SU-DHL-6 (cell line): ENCODE measurements around the gene NSMCE1.
A peak's percentile ranks its signal among the peaks of the same experiment; 100 is the strongest.

ENCODE experiments used
- H2AFZ ChIP-seq: fragments of 200-600 bp; sonication (generic); 2 replicates; pipeline ENCODE4 v1.6.1; 2014; ENCODE audit warnings: low read depth, mild to moderate bottlenecking, moderate library complexity, mixed read lengths, antibody characterized with exemption, low read length; ENCODE audit not compliant: severe bottlenecking
- H3F3A ChIP-seq: fragments of 200-600 bp; shearing (Covaris generic); 2 replicates; pipeline ENCODE4 v1.6.0; 2016; ENCODE audit warnings: antibody characterized with exemption, mild to moderate bottlenecking; ENCODE audit not compliant: insufficient read depth
- H3K27ac ChIP-seq: fragments of 200-600 bp; sonication (generic); 2 replicates; pipeline ENCODE4 v1.5.1; 2016; ENCODE audit warnings: low read depth, mild to moderate bottlenecking, low read length, moderate library complexity, mixed read lengths
- H3K27me3 ChIP-seq: fragments of 200-600 bp; sonication (generic), shearing (Covaris generic); 2 replicates; pipeline ENCODE4 v1.6.0; 2014; ENCODE audit warnings: mild to moderate bottlenecking, low read length
- H3K36me3 ChIP-seq: fragments of 200-600 bp; sonication (generic); 2 replicates; pipeline ENCODE4 v1.6.1; 2014; ENCODE audit warnings: mild to moderate bottlenecking, low read length, mixed read lengths
- H3K4me2 ChIP-seq: fragments of 300-600, 200-600 bp; shearing (Covaris generic), sonication (generic); 2 replicates; pipeline ENCODE4 v1.6.0; 2014; ENCODE audit warnings: low read length, low read depth, mild to moderate bottlenecking; ENCODE audit not compliant: poor library complexity, severe bottlenecking
- H3K4me3 ChIP-seq: fragments of 200-600 bp; sonication (generic); 2 replicates; pipeline ENCODE4 v1.5.1; 2014; ENCODE audit warnings: antibody characterized with exemption, low read length, mild to moderate bottlenecking, mixed read lengths; ENCODE audit not compliant: insufficient read depth, poor library complexity, severe bottlenecking
- H3K79me2 ChIP-seq: fragments of 200-600 bp; sonication (generic); 2 replicates; pipeline ENCODE4 v1.6.1; 2014; ENCODE audit warnings: mild to moderate bottlenecking, low read length, moderate library complexity; ENCODE audit not compliant: insufficient read depth
- H3K9ac ChIP-seq: fragments of 200-600 bp; sonication (generic); 2 replicates; pipeline ENCODE4 v1.7.0; 2014; ENCODE audit warnings: mild to moderate bottlenecking, low read length
- H3K9me2 ChIP-seq: fragments of 200-600 bp; sonication (generic); replicated peaks from 2 replicates; pipeline ENCODE4 v1.6.1; 2014; ENCODE audit warnings: low read length; ENCODE audit not compliant: insufficient read depth
- H3K9me3 ChIP-seq: fragments of 200-600 bp; sonication (generic); 2 replicates; pipeline ENCODE4 v1.6.1; 2014; ENCODE audit warnings: low read length, mixed read lengths; ENCODE audit not compliant: insufficient read depth
- H4K20me1 ChIP-seq: fragments of 200-600 bp; sonication (generic); 2 replicates; pipeline ENCODE4 v1.6.1; 2014; ENCODE audit warnings: low read depth, mild to moderate bottlenecking, antibody characterized with exemption, low read length, moderate library complexity, mixed read lengths
- EZH2phosphoT487 ChIP-seq: fragments of 200-600 bp; sonication (generic), shearing (Covaris generic); conservative IDR thresholded peaks from 2 replicates; pipeline ENCODE4 v1.6.1; 2018; ENCODE audit warnings: mild to moderate bottlenecking, antibody characterized with exemption, low read length, moderate library complexity, mixed read lengths
- TF ChIP-seq, protein P1 (sequence below): fragments of 200-600 bp; sonication (generic); IDR thresholded peaks from one replicate; pipeline ENCODE4 v1.5.1; 2017; ENCODE audit warnings: antibody characterized with exemption, mild to moderate bottlenecking, low read length, moderate library complexity; ENCODE audit not compliant: insufficient read depth, poor library complexity, severe bottlenecking

NSMCE1 gene

GRCh38 chr16:27316038-27316680, 47.6 kb upstream of the NSMCE1 start:
- Histone ChIP-seq H4K20me1 (peaks cover 9% of the 10 kb centered on the region; the same call in 1 of the 2 replicates), H3F3A (peaks cover 28% of the 10 kb centered on the region), H3K9me2 (no peaks in the 10 kb centered on the region), H3K9me3 (no peaks in the 10 kb centered on the region), H3K27ac (peak overlapping the region; percentile 74), H2AFZ (no peak overlapping the region), H3K4me3 (peak overlapping the region; percentile 77), H3K27me3 (no peaks in the 10 kb centered on the region), H3K36me3 (no peaks in the 10 kb centered on the region), H3K9ac (peak overlapping the region; percentile 93), H3K79me2 (peaks cover 73% of the 10 kb centered on the region), H3K4me2 (peak overlapping the region; percentile 88)
- TF ChIP-seq EZH2phosphoT487 = no peak
- TF ChIP-seq, protein P1, sequence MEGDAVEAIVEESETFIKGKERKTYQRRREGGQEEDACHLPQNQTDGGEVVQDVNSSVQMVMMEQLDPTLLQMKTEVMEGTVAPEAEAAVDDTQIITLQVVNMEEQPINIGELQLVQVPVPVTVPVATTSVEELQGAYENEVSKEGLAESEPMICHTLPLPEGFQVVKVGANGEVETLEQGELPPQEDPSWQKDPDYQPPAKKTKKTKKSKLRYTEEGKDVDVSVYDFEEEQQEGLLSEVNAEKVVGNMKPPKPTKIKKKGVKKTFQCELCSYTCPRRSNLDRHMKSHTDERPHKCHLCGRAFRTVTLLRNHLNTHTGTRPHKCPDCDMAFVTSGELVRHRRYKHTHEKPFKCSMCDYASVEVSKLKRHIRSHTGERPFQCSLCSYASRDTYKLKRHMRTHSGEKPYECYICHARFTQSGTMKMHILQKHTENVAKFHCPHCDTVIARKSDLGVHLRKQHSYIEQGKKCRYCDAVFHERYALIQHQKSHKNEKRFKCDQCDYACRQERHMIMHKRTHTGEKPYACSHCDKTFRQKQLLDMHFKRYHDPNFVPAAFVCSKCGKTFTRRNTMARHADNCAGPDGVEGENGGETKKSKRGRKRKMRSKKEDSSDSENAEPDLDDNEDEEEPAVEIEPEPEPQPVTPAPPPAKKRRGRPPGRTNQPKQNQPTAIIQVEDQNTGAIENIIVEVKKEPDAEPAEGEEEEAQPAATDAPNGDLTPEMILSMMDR = no peak

DNA sequence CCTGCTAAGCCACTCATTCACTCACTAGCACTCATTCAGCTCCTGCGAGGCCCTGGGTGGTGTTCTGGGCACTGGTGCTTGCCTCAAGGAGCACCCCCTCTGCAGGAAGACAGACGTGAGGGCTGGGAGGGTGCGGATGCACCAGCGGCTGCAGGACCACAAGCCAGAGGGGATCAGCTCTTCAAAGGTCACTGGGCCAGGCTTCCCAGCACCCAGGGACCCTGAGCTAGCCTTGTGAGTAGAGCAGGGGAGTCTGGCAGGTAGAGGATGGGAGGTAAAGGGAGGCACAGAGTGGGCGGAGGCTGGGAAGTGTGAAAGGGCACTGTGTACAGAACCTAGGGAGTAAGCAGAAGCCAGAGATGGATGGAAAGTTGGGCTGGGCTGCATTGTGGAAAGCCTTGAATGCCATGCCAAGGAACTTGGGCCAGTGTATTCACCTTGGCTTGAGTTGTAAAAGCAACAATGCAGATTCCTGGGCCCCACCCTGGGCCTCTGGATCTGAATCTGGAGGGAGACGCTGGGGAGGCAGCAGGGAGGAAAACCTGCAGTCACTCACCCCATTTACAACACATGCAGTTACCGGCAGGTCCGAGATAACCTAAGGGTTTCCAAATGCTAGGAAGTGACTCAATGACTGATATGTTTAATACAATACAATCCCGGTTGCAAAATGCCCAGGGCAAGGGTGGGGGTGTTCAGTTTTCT, 46.9 kb upstream of the NSMCE1 start:
- Histone ChIP-seq H3K79me2 (peaks cover 66% of the 10 kb centered on the region), H3K27ac (peak overlapping the region; percentile 74), H3K9me2 (no peaks in the 10 kb centered on the region), H3K9me3 (no peaks in the 10 kb centered on the region), H4K20me1 (peaks cover 6% of the 10 kb centered on the region; the same call in 1 of the 2 replicates), H3K27me3 (no peaks in the 10 kb centered on the region), H2AFZ (no peak overlapping the region), H3K36me3 (no peaks in the 10 kb centered on the region), H3K4me3 (peak overlapping the region; percentile 77), H3K9ac (peak overlapping the region; percentile 93), H3K4me2 (peak overlapping the region; percentile 88), H3F3A (peaks cover 28% of the 10 kb centered on the region)
- TF ChIP-seq, protein P1 = no peak
- no peak for TF ChIP-seq EZH2phosphoT487

GRCh38 chr16:27314986-27315332, 46.4 kb upstream of the NSMCE1 start:
- Histone ChIP-seq H3K9me3 (no peaks in the 10 kb centered on the region), H3K4me2 (peak overlapping the region; percentile 88), H3K79me2 (peaks cover 61% of the 10 kb centered on the region), H3K36me3 (no peaks in the 10 kb centered on the region), H2AFZ (no peak overlapping the region), H3K9me2 (no peaks in the 10 kb centered on the region), H3K9ac (peak overlapping the region; percentile 93), H3K4me3 (peak overlapping the region; percentile 77), H3K27me3 (no peaks in the 10 kb centered on the region), H3K27ac (peak overlapping the region; percentile 74), H4K20me1 (peaks cover 3% of the 10 kb centered on the region; the same call in 1 of the 2 replicates), H3F3A (peaks cover 32% of the 10 kb centered on the region)
- no peak for TF ChIP-seq EZH2phosphoT487
